Keratinocyte (primary cell): ENCODE results near the gene HGS. TPM values are rescaled to one million over a fixed set of nuclear protein-coding genes. Genes with fewer than 3 reads are reported as not detected.
A peak's percentile ranks its signal among the peaks of the same experiment; 100 is the strongest.

Experiments used
- DNase-seq: peaks from one replicate; pipeline ENCODE4 v3.0.0-alpha.2; 2011; ENCODE audit warnings: low read depth, missing footprints, low spot score
- FAIRE-seq: peaks from 2 replicates; lab custom pipeline; 2011; peaks lifted over from hg19 to GRCh38; lab: Jason Lieb, UNC
- H2AFZ ChIP-seq: 2 replicates; pipeline ENCODE4 v1.6.0; 2012; ENCODE audit warnings: low read length, control low read depth, inconsistent platforms; ENCODE audit not compliant: control insufficient read depth
- H3K27ac ChIP-seq: 2 replicates; pipeline ENCODE4 v1.5.1; 2011; ENCODE audit warnings: low read length; ENCODE audit not compliant: control insufficient read depth, insufficient read depth
- H3K27me3 ChIP-seq: 3 replicates; pipeline ENCODE4 v1.6.0; 2011; ENCODE audit warnings: low read length; ENCODE audit not compliant: control insufficient read depth, insufficient read depth; ENCODE audit errors: extremely low read depth
- H3K36me3 ChIP-seq, 2 experiments: 2 replicates in 1 of 2; 3 replicates in 1 of 2; pipeline ENCODE4 v1.5.1; 2011; ENCODE audit warnings: low read length in 2 of 2, mild to moderate bottlenecking in 1 of 2; ENCODE audit not compliant: control insufficient read depth in 2 of 2, insufficient read depth in 2 of 2; ENCODE audit errors: extremely low read depth in 1 of 2
- H3K4me1 ChIP-seq: 3 replicates; pipeline ENCODE4 v1.5.1; 2011; ENCODE audit warnings: low read length; ENCODE audit not compliant: control insufficient read depth, insufficient read depth; ENCODE audit errors: extremely low read depth
- H3K4me2 ChIP-seq: 3 replicates; pipeline ENCODE4 v1.6.0; 2011; ENCODE audit warnings: low read depth, low read length; ENCODE audit not compliant: control insufficient read depth, insufficient read depth; ENCODE audit errors: extremely low read depth
- H3K4me3 ChIP-seq, 3 experiments: fragments of 200-600 bp in 1 of 3; sonication (generic) in 1 of 3; 2 replicates in 2 of 3; 3 replicates in 1 of 3; pipeline ENCODE4 v1.5.1; 2011 to 2016; ENCODE audit warnings: low read length in 3 of 3, mild to moderate bottlenecking in 3 of 3, control low read depth in 2 of 3, inconsistent platforms in 1 of 3, low read depth in 1 of 3, mixed read lengths in 1 of 3, mixed run types in 1 of 3, moderate library complexity in 1 of 3; ENCODE audit not compliant: control insufficient read depth in 2 of 3, insufficient read depth in 2 of 3; ENCODE audit errors: extremely low read depth in 1 of 3
- H3K79me2 ChIP-seq: 2 replicates; pipeline ENCODE4 v1.6.0; 2012; ENCODE audit warnings: low read length; ENCODE audit not compliant: control insufficient read depth, insufficient read depth
- H3K9ac ChIP-seq: 3 replicates; pipeline ENCODE4 v1.6.0; 2011; ENCODE audit warnings: low read length; ENCODE audit not compliant: control insufficient read depth, insufficient read depth; ENCODE audit errors: extremely low read depth
- H3K9me1 ChIP-seq: 3 replicates; pipeline ENCODE4 v1.6.0; 2011; ENCODE audit warnings: low read length; ENCODE audit not compliant: control insufficient read depth, insufficient read depth; ENCODE audit errors: extremely low read depth
- H3K9me3 ChIP-seq: 2 replicates; pipeline ENCODE4 v1.5.1; 2012; ENCODE audit warnings: low read depth, low read length; ENCODE audit not compliant: control insufficient read depth
- H4K20me1 ChIP-seq: 3 replicates; pipeline ENCODE4 v1.6.0; 2011; ENCODE audit warnings: low read length; ENCODE audit not compliant: control insufficient read depth, insufficient read depth; ENCODE audit errors: extremely low read depth
- CTCF ChIP-seq, 3 experiments: IDR thresholded peaks in 1 of 3; conservative IDR thresholded peaks in 1 of 3; optimal IDR thresholded peaks in 1 of 3; 2 replicates in 2 of 3; 3 replicates in 1 of 3; pipeline versions ENCODE3 to v1.5.1; 2011; ENCODE audit warnings: low read length in 3 of 3, mild to moderate bottlenecking in 3 of 3, moderate library complexity in 2 of 3, control low read depth in 1 of 3, inconsistent platforms in 1 of 3; ENCODE audit not compliant: insufficient read depth in 2 of 3; ENCODE audit errors: extremely low read depth in 1 of 3
- EZH2 ChIP-seq: IDR thresholded peaks from one replicate; pipeline ENCODE4 v1.6.1; 2012; ENCODE audit warnings: inconsistent platforms, mild to moderate bottlenecking, low read length, moderate library complexity
- dilution Hi-C: fragments of 300-500 bp; cut with MboI; formaldehyde crosslinking; loops from one replicate; pipeline ENCODE4 v1.7.0; 2020; ENCODE audit warnings: low sequenced_read_pairs; ENCODE audit not compliant: extremely low pct_ligation_motif_present
- polyA plus RNA-seq, 5 experiments: library from polyadenylated mRNA; depleted of rRNA in 3 of 5; stranded (reverse) in 3 of 5; stranded (forward) in 1 of 5; unstranded in 1 of 5; fragments of >200 nt; gene quantifications; 1 replicate in 1 of 5; 2 replicates in 3 of 5; 3 replicates in 1 of 5; pipeline versions ENCODE4 v1.2.1 to v1.2.3, GENCODE V29; 2011 to 2012; ENCODE audit warnings: missing spikeins in 2 of 5, low read depth in 1 of 5, low replicate concordance in 1 of 5

HGS gene
- polyA plus RNA-seq, 1 donor (not counting 4 experiments of a cell fraction or from before 2014, with no cell fraction given) = 79.6 TPM

- Histone ChIP-seq H3K79me2 (peaks cover 60% of the 10 kb centered on the region), H3K4me1 (peaks cover 19% of the 10 kb centered on the region), H3K9ac (peak overlapping the region; percentile 97), H3K9me3 (no peaks in the 10 kb centered on the region), H3K9me1 (no peaks in the 10 kb centered on the region), H3K4me2 (peak overlapping the region; percentile 95), H2AFZ (no peak overlapping the region), H4K20me1 (no peaks in the 10 kb centered on the region), H3K4me3 (peak overlapping the region; percentile 67 to 93 (median 88)), H3K36me3 (peaks cover 33 to 54% of the 10 kb centered on the region in 2 experiments), H3K27ac (peak overlapping the region; percentile 91), H3K27me3 (no peaks in the 10 kb centered on the region)
- FAIRE-seq (no peak), DNase-seq (no peak)
- dilution Hi-C loops = no loop called here
- TF ChIP-seq CTCF (optimal IDR thresholded peaks at IDR 0.05 in 1 of 3, IDR thresholded peaks at IDR 0.05 in 1 of 3, conservative IDR thresholded peaks at IDR 0.05 in 1 of 3; ENCODE audit: extremely low read depth in 1 of 3, insufficient read depth in 2 of 3, low read length in 3 of 3) (no peak), EZH2 (no peak)
These were observed 20.2 kb downstream of the HGS start for GRCh38 chr17:81703747-81704654.

GRCh38 chr17:81705518-81706231 is 21.9 kb downstream of the HGS start:
- no peaks in the 10 kb centered on the region for H3K27me3 ChIP-seq
- no peaks in the 10 kb centered on the region for H4K20me1 ChIP-seq
- no peak overlapping the region for H3K4me2 ChIP-seq
- peaks cover 19% of the 10 kb centered on the region for H3K4me1 ChIP-seq
- no peak for FAIRE-seq
- no peaks in the 10 kb centered on the region for H3K9me3 ChIP-seq
- H3K36me3 ChIP-seq = peaks cover 30 to 50% of the 10 kb centered on the region in 2 experiments
- TF ChIP-seq EZH2 (no peak), CTCF (optimal IDR thresholded peaks at IDR 0.05 in 1 of 3, IDR thresholded peaks at IDR 0.05 in 1 of 3, conservative IDR thresholded peaks at IDR 0.05 in 1 of 3; ENCODE audit: extremely low read depth in 1 of 3, insufficient read depth in 2 of 3, low read length in 3 of 3) (no peak)
- DNase-seq = no peak
- H3K9me1 ChIP-seq = no peaks in the 10 kb centered on the region
- dilution Hi-C loops = no loop called here
- H3K27ac ChIP-seq = no peak overlapping the region
- no peak overlapping the region for H3K9ac ChIP-seq
- no peak overlapping the region for H2AFZ ChIP-seq
- no peak overlapping the region for H3K4me3 ChIP-seq
- peaks cover 53% of the 10 kb centered on the region for H3K79me2 ChIP-seq
